Upper lobe of left lung (tissue), 4 donors: ENCODE data around the gene KRTAP5-2.

Source experiments
- CTCF ChIP-seq, 6 experiments: fragments of 450-650 bp in 4 of 6; fragments of 200-600 bp in 2 of 6; sonication (generic) in 2 of 6; IDR thresholded peaks; one replicate each; pipeline ENCODE4 v1.5.1; 2016 to 2019; ENCODE audit warnings: antibody characterized with exemption in 6 of 6
- POLR2A ChIP-seq, 4 donors: fragments of 450-650 bp; IDR thresholded peaks; one replicate each; pipeline ENCODE4 v1.5.1; 2016 to 2017; ENCODE audit warnings: antibody characterized with exemption in 4 of 4, mild to moderate bottlenecking in 2 of 4

GRCh38 chr11:1574238-1574932, 23.7 kb downstream of the KRTAP5-2 start:
- peak; percentile 93 to 97 (median 96) for TF ChIP-seq CTCF (IDR thresholded peaks at IDR 0.05)
- TF ChIP-seq POLR2A (IDR thresholded peaks at IDR 0.05) = no peak
